ENCODE data around the gene USB1.

The USB1 gene

GRCh38 chr16:57987441-57988177 is 13.6 kb upstream of the USB1 start:
- DNase-seq (ENCODE audit: low read depth) = no peak
- no peak for TF ChIP-seq CTCF (conservative IDR thresholded peaks at IDR 0.05; ENCODE audit: low read length)
- H3K4me3 ChIP-seq (ENCODE audit: low read length) = no peak overlapping the region

- no peak for DNase-seq (ENCODE audit: low read depth)
- no peak for TF ChIP-seq CTCF (conservative IDR thresholded peaks at IDR 0.05; ENCODE audit: low read length)
- H3K4me3 ChIP-seq (ENCODE audit: low read length) = no peak overlapping the region
Observed at GRCh38 chr16:57988929-57989328, 12.3 kb upstream of the USB1 start.

- TF ChIP-seq CTCF (conservative IDR thresholded peaks at IDR 0.05; ENCODE audit: low read length) = no peak
- DNase-seq (ENCODE audit: low read depth) = no peak
- H3K4me3 ChIP-seq (ENCODE audit: low read length) = no peak overlapping the region
Observed at GRCh38 chr16:57991551-57992059, 9.6 kb upstream of the USB1 start.

GRCh38 chr16:57992084-57992483 is 9.1 kb upstream of the USB1 start:
- H3K4me3 ChIP-seq (ENCODE audit: low read length) = no peak overlapping the region
- TF ChIP-seq CTCF (conservative IDR thresholded peaks at IDR 0.05; ENCODE audit: low read length) = no peak
- no peak for DNase-seq (ENCODE audit: low read depth)

- no peak for TF ChIP-seq CTCF (conservative IDR thresholded peaks at IDR 0.05; ENCODE audit: low read length)
- H3K4me3 ChIP-seq (ENCODE audit: low read length) = no peak overlapping the region
- no peak for DNase-seq (ENCODE audit: low read depth)
Observed at GRCh38 chr16:57993438-57993837, 7.8 kb upstream of the USB1 start.

GRCh38 chr16:57993897-57994296 is 7.3 kb upstream of the USB1 start:
- no peak for DNase-seq (ENCODE audit: low read depth)
- no peak overlapping the region for H3K4me3 ChIP-seq (ENCODE audit: low read length)
- no peak for TF ChIP-seq CTCF (conservative IDR thresholded peaks at IDR 0.05; ENCODE audit: low read length)

- DNase-seq (ENCODE audit: low read depth) = no peak
- H3K4me3 ChIP-seq (ENCODE audit: low read length) = no peak overlapping the region
- no peak for TF ChIP-seq CTCF (conservative IDR thresholded peaks at IDR 0.05; ENCODE audit: low read length)
Observed at GRCh38 chr16:57994361-57994760, 6.8 kb upstream of the USB1 start.
